Measurements from ENCODE around the gene GRAP2. TPM values are rescaled to one million over a fixed set of nuclear protein-coding genes. Genes with fewer than 3 reads are reported as not detected.

Gene GRAP2
- total and polyA plus RNA-seq, 8 donors = 0.45 to 29.1 (median 3.0) TPM; not detected in 2

GRCh38 chr22:39988386-39989114 lies 87.7 kb downstream of the GRAP2 start:
- Histone ChIP-seq H3K27ac (no peak overlapping the region), H3K36me3 (no peaks in the 10 kb centered on the region), H3K9me3 (no peaks in the 10 kb centered on the region), H3K27me3 (peaks cover 0 to 22% (median 0%) of the 10 kb centered on the region in 3 donors), H3K4me1 (peaks cover 0 to 34% (median 18%) of the 10 kb centered on the region in 4 donors), H3K4me3 (no peak overlapping the region)
- 80 to 82% (median 81%) methylated on average over 10 of the region's 10 CpGs for WGBS, 5 donors
- no peak for TF ChIP-seq POLR2A (IDR thresholded peaks at IDR 0.05)
- no peak for TF ChIP-seq EP300 (IDR thresholded peaks at IDR 0.05)
- TF ChIP-seq, protein P1, sequence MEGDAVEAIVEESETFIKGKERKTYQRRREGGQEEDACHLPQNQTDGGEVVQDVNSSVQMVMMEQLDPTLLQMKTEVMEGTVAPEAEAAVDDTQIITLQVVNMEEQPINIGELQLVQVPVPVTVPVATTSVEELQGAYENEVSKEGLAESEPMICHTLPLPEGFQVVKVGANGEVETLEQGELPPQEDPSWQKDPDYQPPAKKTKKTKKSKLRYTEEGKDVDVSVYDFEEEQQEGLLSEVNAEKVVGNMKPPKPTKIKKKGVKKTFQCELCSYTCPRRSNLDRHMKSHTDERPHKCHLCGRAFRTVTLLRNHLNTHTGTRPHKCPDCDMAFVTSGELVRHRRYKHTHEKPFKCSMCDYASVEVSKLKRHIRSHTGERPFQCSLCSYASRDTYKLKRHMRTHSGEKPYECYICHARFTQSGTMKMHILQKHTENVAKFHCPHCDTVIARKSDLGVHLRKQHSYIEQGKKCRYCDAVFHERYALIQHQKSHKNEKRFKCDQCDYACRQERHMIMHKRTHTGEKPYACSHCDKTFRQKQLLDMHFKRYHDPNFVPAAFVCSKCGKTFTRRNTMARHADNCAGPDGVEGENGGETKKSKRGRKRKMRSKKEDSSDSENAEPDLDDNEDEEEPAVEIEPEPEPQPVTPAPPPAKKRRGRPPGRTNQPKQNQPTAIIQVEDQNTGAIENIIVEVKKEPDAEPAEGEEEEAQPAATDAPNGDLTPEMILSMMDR (IDR thresholded peaks at IDR 0.05) = no peak
- no peak for TF ChIP-seq POLR2AphosphoS5 (IDR thresholded peaks at IDR 0.05)
- no peak for DNase-seq
- intact Hi-C loops (cut with DNase I; ENCODE audit: low total_unique reads) = no loop called here

GRCh38 chr22:39989633-39990032 lies 88.7 kb downstream of the GRAP2 start:
- WGBS, 5 donors = 81 to 92% (median 90%) methylated on average over 7 of the region's 7 CpGs
- Histone ChIP-seq H3K4me3 (no peak overlapping the region), H3K36me3 (no peaks in the 10 kb centered on the region), H3K4me1 (peaks cover 6 to 44% (median 28%) of the 10 kb centered on the region in 4 donors), H3K27me3 (peaks cover 0 to 25% (median 6%) of the 10 kb centered on the region in 3 donors), H3K27ac (no peak overlapping the region), H3K9me3 (no peaks in the 10 kb centered on the region)
- intact Hi-C loops (cut with DNase I; ENCODE audit: low total_unique reads) = no loop called here
- DNase-seq = no peak
- no peak for TF ChIP-seq POLR2A (IDR thresholded peaks at IDR 0.05)
- TF ChIP-seq POLR2AphosphoS5 (IDR thresholded peaks at IDR 0.05) = no peak
- TF ChIP-seq, protein P1 (IDR thresholded peaks at IDR 0.05) = no peak
- TF ChIP-seq EP300 (IDR thresholded peaks at IDR 0.05) = no peak

GRCh38 chr22:39990686-39991085 lies 89.8 kb downstream of the GRAP2 start:
- H3K36me3 ChIP-seq = no peaks in the 10 kb centered on the region
- no peak overlapping the region for H3K4me3 ChIP-seq
- no peak for DNase-seq
- H3K9me3 ChIP-seq = no peaks in the 10 kb centered on the region
- 43 to 68% (median 57%) methylated on average over 3 of the region's 3 CpGs for WGBS, 5 donors
- intact Hi-C loops (cut with DNase I; ENCODE audit: low total_unique reads) = no loop called here
- peaks cover 10 to 49% (median 32%) of the 10 kb centered on the region in 4 donors for H3K4me1 ChIP-seq
- peaks cover 0 to 25% (median 13%) of the 10 kb centered on the region in 3 donors for H3K27me3 ChIP-seq
- H3K27ac ChIP-seq = peak overlapping the region in 2 of 5 donors; percentile 4 to 42
- TF ChIP-seq, protein P1 (IDR thresholded peaks at IDR 0.05) = no peak
- TF ChIP-seq EP300 (IDR thresholded peaks at IDR 0.05) (no peak), POLR2A (IDR thresholded peaks at IDR 0.05) (no peak), POLR2AphosphoS5 (IDR thresholded peaks at IDR 0.05) (no peak)

DNA sequence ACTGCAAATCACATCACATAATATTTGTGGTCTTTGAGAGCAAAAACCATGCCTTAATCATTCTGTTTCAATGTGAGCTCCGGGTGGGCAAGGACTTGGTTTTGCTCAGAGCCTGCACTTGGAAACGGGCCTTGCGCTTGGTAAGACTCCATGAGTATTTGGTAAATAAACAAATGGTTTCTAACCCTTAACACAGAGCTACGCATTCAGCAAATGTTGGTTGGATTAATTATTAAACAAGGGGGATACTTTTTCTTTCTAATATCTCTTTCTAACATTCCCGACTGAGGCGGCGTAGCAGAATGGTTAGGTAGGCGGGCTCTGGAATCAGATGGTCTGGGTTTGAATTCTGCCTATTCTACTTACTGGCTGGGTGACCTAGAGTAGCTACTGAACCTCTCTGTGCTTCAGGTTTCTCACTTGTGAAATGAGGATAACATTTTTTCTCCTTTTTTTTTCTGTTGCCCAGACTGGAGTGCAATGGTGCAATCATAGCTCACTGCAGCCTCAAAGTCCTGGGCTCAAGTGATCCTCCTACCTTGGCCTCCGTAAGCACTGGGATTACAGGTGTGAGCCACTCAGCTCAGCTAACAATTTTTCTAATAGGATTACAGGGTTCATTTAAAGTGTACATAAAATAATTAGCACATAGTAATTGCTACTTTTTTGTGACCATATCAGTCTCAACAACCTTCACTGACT lies 90.4 kb downstream of the GRAP2 start:
- DNase-seq = peak in 1 of 2 donors; percentile 72
- TF ChIP-seq, protein P1 (IDR thresholded peaks at IDR 0.05) = no peak
- TF ChIP-seq POLR2AphosphoS5 (IDR thresholded peaks at IDR 0.05) (no peak), EP300 (IDR thresholded peaks at IDR 0.05) (no peak), POLR2A (IDR thresholded peaks at IDR 0.05) (no peak)
- Histone ChIP-seq H3K4me1 (peaks cover 10 to 49% (median 34%) of the 10 kb centered on the region in 4 donors), H3K36me3 (no peaks in the 10 kb centered on the region), H3K27ac (peak overlapping the region in 2 of 5 donors; percentile 4 to 42), H3K9me3 (no peaks in the 10 kb centered on the region), H3K27me3 (peaks cover 0 to 26% (median 13%) of the 10 kb centered on the region in 3 donors), H3K4me3 (no peak overlapping the region)
- intact Hi-C loops (cut with DNase I; ENCODE audit: low total_unique reads) = no loop called here
- 31 to 55% (median 42%) methylated on average over 9 of the region's 9 CpGs for WGBS, 5 donors

Measured in stomach (tissue), 9 donors.